ENCODE measurements around the gene RABGGTB.

GRCh38 chr1:75745276-75745675 is 40.8 kb upstream of the RABGGTB start:
- no peak for TF ChIP-seq CTCF (IDR thresholded peaks at IDR 0.05)
- no peak for TF ChIP-seq POLR2A (IDR thresholded peaks at IDR 0.05)
